HEK293 (cell line): ENCODE measurements around the gene SCAF4.

Experiments used
- CTCF ChIA-PET: fragments of 350-600 bp; formaldehyde crosslinking; extraction: SDS; loops from one replicate; lab custom pipeline; 2021; ENCODE audit warnings: antibody characterized with exemption; lab: Yijun Ruan, JAX
- POLR2A ChIA-PET: fragments of 300-600 bp; formaldehyde crosslinking; extraction: SDS; loops from one replicate; lab custom pipeline; 2020; ENCODE audit warnings: antibody characterized with exemption, inconsistent platforms; lab: Yijun Ruan, JAX
- H3K27ac ChIP-seq: fragments of 200-500 bp; sonication (Bioruptor generic); 2 replicates; pipeline ENCODE4 v1.5.1; 2014; ENCODE audit warnings: low read depth, low read length, control low read depth, inconsistent platforms; ENCODE audit errors: extremely low read depth
- H3K36me3 ChIP-seq, 2 experiments: fragments of 200-500 bp in 1 of 2; sonication (Bioruptor generic) in 1 of 2; 1 replicate in 1 of 2; 2 replicates in 1 of 2; pipeline ENCODE4 v1.5.1; 2014 to 2017; ENCODE audit warnings: inconsistent platforms in 2 of 2, low read length in 2 of 2; ENCODE audit not compliant: control insufficient read depth in 2 of 2, insufficient read depth in 1 of 2
- H3K4me1 ChIP-seq: fragments of 200-500 bp; sonication (Bioruptor generic); 2 replicates; pipeline ENCODE4 v1.5.1; 2014; ENCODE audit warnings: mild to moderate bottlenecking, low read length, inconsistent platforms; ENCODE audit not compliant: control insufficient read depth, insufficient read depth
- H3K4me3 ChIP-seq: 2 replicates; pipeline ENCODE4 v1.5.1; 2011; ENCODE audit warnings: low read depth, mild to moderate bottlenecking, control low read depth, low read length, moderate library complexity
- H3K9me3 ChIP-seq: fragments of 200-500 bp; sonication (Bioruptor generic); 2 replicates; pipeline ENCODE4 v1.5.1; 2014; ENCODE audit warnings: low read depth, low read length, inconsistent platforms; ENCODE audit not compliant: control insufficient read depth, insufficient read depth
- EGR2 ChIP-seq: fragments of 450-650 bp; formaldehyde crosslinking; IDR thresholded peaks from 2 replicates; pipeline ENCODE4 v1.5.1; 2016; ENCODE audit warnings: low read depth, missing biosample characterization, missing genetic modification characterization
- HOXC10 ChIP-seq: sonication (generic); formaldehyde crosslinking; IDR thresholded peaks from 2 replicates; pipeline ENCODE4 v1.8.1; 2023; ENCODE audit warnings: mild to moderate bottlenecking, missing genetic modification reagents
- KLF17 ChIP-seq: fragments of 450-650 bp; formaldehyde crosslinking; IDR thresholded peaks from 2 replicates; pipeline ENCODE4 v1.5.1; 2016; ENCODE audit warnings: missing biosample characterization, missing genetic modification characterization
- MEIS1 ChIP-seq: sonication (generic); formaldehyde crosslinking; IDR thresholded peaks from 2 replicates; pipeline ENCODE4 v1.8.1; 2022; ENCODE audit warnings: missing genetic modification reagents, mild to moderate bottlenecking, borderline replicate concordance
- RBAK ChIP-seq: fragments of 450-650 bp; formaldehyde crosslinking; IDR thresholded peaks from 2 replicates; pipeline ENCODE4 v1.5.1; 2016; ENCODE audit warnings: missing biosample characterization, missing genetic modification characterization
- ZBTB6 ChIP-seq: fragments of 450-650 bp; formaldehyde crosslinking; IDR thresholded peaks from 2 replicates; pipeline ENCODE4 v1.5.1; 2017; ENCODE audit warnings: missing biosample characterization, missing genetic modification characterization
- ZNF157 ChIP-seq: fragments of 450-650 bp; formaldehyde crosslinking; IDR thresholded peaks from 2 replicates; pipeline ENCODE4 v1.5.1; 2016; ENCODE audit warnings: missing biosample characterization, missing genetic modification characterization
- ZNF175 ChIP-seq: fragments of 450-650 bp; formaldehyde crosslinking; IDR thresholded peaks from 2 replicates; pipeline ENCODE4 v1.5.1; 2016; ENCODE audit warnings: missing biosample characterization, missing genetic modification characterization
- ZNF19 ChIP-seq: fragments of 450-650 bp; formaldehyde crosslinking; IDR thresholded peaks from 2 replicates; pipeline ENCODE4; 2016; ENCODE audit warnings: missing biosample characterization, missing genetic modification characterization, low read depth
- ZNF2 ChIP-seq: fragments of 450-650 bp; formaldehyde crosslinking; IDR thresholded peaks from 2 replicates; pipeline ENCODE4 v1.5.1; 2016; ENCODE audit warnings: missing biosample characterization, missing genetic modification characterization
- ZNF24 ChIP-seq: fragments of 450-650 bp; formaldehyde crosslinking; IDR thresholded peaks from 2 replicates; pipeline ENCODE4 v1.5.1; 2016; ENCODE audit warnings: missing biosample characterization, missing genetic modification characterization
- ZNF335 ChIP-seq: fragments of 450-650 bp; formaldehyde crosslinking; conservative IDR thresholded peaks from 2 replicates; pipeline ENCODE4 v1.5.1; 2016; ENCODE audit warnings: missing biosample characterization, missing genetic modification characterization
- ZNF473 ChIP-seq: fragments of 450-650 bp; formaldehyde crosslinking; IDR thresholded peaks from 2 replicates; pipeline ENCODE4 v1.5.1; 2017; ENCODE audit warnings: missing biosample characterization, missing genetic modification characterization
- ZNF488 ChIP-seq: fragments of 450-650 bp; formaldehyde crosslinking; IDR thresholded peaks from 2 replicates; pipeline ENCODE4 v1.5.1; 2016; ENCODE audit warnings: missing biosample characterization, missing genetic modification characterization
- ZNF521 ChIP-seq: fragments of 450-650 bp; formaldehyde crosslinking; IDR thresholded peaks from 2 replicates; pipeline ENCODE4 v1.5.1; 2017; ENCODE audit warnings: missing biosample characterization, mild to moderate bottlenecking, missing genetic modification characterization
- ZNF792 ChIP-seq: fragments of 450-650 bp; formaldehyde crosslinking; IDR thresholded peaks from 2 replicates; pipeline ENCODE4 v1.5.1; 2016; ENCODE audit warnings: missing biosample characterization, missing genetic modification characterization
- TF ChIP-seq, protein P1 (sequence below): fragments of 450-650 bp; formaldehyde crosslinking; conservative IDR thresholded peaks from 2 replicates; pipeline ENCODE4 v1.5.1; 2016; ENCODE audit warnings: low read depth, missing biosample characterization, missing genetic modification characterization

Gene SCAF4

GRCh38 chr21:31753949-31754707 lies 22.2 kb upstream of the SCAF4 start (continued):
- TF ChIP-seq ZBTB6 (tag by site-specific recombination) (no peak), KLF17 (no peak), ZNF19 (tag by site-specific recombination) (no peak), ZNF2 (tag by site-specific recombination) (no peak)
- TF ChIP-seq, all 188 proteins: peak for 0

DNA sequence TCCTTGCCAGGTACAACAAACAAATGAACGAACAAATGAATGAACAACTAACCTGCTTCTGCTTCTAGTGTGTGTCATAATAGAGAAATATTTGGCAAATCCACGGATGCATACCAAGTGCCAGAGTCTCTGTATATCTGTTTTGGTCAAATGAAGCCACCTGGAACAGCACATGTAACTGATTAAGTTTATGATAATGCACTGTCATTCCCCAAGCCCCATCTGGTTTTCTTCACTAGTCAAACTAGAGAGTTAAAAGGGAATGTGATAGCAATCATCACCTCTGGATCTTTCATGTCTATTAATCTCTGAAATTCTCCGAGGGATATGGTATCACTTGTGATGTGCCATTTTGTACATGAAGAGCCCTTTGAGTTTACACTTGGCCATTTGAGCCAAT lies 21.0 kb upstream of the SCAF4 start:
- H3K4me1 ChIP-seq = no peaks in the 10 kb centered on the region
- TF ChIP-seq ZNF157 (tag by site-specific recombination) = peak; percentile 72
- no peak for TF ChIP-seq ZNF473 (tag by site-specific recombination)
- H3K9me3 ChIP-seq = no peaks in the 10 kb centered on the region
- no peak overlapping the region for H3K4me3 ChIP-seq
- H3K36me3 ChIP-seq = no peaks in the 10 kb centered on the region
- CTCF ChIA-PET = no interaction called here
- POLR2A ChIA-PET = no interaction called here
- H3K27ac ChIP-seq = no peak overlapping the region

DNA sequence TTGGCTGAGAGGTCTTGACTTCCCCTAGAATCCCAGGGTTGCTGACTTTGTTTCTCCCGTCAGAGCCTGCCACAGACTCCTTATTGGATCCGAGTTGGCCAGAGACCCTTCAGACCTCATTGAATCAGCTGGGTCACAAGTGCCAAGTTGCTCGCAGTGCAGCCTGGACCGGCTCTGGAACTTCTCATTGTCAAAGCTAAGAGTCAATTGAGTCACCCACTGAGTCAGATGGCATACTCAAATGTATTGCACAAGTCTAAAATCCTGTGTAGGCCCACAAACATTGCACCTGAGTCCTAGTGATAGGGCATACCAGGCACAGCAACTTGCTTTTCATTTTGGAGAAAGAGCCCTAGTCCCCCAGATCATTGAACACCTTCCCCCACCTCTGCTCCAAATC lies 20.4 kb upstream of the SCAF4 start:
- H3K27ac ChIP-seq = no peak overlapping the region
- POLR2A ChIA-PET = no interaction called here
- H3K4me1 ChIP-seq = no peaks in the 10 kb centered on the region
- no peak overlapping the region for H3K4me3 ChIP-seq
- TF ChIP-seq ZNF792 (tag by site-specific recombination) (no peak), EGR2 (tag by site-specific recombination) (no peak), ZNF521 (no peak), ZNF175 (tag by site-specific recombination) (no peak), ZNF488 (tag by site-specific recombination) (no peak), MEIS1 (CRISPR knock-in tag) (no peak), ZNF335 (no peak), RBAK (tag by site-specific recombination) (no peak), HOXC10 (CRISPR knock-in tag) (no peak), ZNF24 (tag by site-specific recombination) (no peak)
- TF ChIP-seq, protein P1, sequence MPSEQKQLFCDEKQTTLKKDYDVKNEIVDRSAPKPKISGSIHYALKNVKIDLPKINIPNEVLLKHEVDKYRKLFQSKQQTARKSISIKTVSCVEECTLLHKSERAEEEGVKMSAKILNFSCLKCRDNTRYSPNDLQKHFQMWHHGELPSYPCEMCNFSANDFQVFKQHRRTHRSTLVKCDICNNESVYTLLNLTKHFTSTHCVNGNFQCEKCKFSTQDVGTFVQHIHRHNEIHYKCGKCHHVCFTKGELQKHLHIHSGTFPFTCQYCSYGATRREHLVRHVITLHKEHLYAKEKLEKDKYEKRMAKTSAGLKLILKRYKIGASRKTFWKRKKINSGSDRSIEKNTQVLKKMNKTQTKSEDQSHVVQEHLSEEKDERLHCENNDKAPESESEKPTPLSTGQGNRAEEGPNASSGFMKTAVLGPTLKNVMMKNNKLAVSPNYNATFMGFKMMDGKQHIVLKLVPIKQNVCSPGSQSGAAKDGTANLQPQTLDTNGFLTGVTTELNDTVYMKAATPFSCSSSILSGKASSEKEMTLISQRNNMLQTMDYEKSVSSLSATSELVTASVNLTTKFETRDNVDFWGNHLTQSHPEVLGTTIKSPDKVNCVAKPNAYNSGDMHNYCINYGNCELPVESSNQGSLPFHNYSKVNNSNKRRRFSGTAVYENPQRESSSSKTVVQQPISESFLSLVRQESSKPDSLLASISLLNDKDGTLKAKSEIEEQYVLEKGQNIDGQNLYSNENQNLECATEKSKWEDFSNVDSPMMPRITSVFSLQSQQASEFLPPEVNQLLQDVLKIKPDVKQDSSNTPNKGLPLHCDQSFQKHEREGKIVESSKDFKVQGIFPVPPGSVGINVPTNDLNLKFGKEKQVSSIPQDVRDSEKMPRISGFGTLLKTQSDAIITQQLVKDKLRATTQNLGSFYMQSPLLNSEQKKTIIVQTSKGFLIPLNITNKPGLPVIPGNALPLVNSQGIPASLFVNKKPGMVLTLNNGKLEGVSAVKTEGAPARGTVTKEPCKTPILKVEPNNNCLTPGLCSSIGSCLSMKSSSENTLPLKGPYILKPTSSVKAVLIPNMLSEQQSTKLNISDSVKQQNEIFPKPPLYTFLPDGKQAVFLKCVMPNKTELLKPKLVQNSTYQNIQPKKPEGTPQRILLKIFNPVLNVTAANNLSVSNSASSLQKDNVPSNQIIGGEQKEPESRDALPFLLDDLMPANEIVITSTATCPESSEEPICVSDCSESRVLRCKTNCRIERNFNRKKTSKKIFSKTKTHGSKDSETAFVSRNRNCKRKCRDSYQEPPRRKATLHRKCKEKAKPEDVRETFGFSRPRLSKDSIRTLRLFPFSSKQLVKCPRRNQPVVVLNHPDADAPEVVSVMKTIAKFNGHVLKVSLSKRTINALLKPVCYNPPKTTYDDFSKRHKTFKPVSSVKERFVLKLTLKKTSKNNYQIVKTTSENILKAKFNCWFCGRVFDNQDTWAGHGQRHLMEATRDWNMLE (tag by site-specific recombination) = no peak
- TF ChIP-seq, all 188 proteins: peak for 0
- no peaks in the 10 kb centered on the region for H3K9me3 ChIP-seq
- CTCF ChIA-PET = interaction anchor here (0.6 kb wide), 1 partner anchor 46 kb away, joined by 3 read pairs; no protein-coding TSS in a partner anchor
- no peaks in the 10 kb centered on the region for H3K36me3 ChIP-seq
